Measurements from ENCODE around the gene RB1. TPM values are rescaled to one million over a fixed set of nuclear protein-coding genes. Genes with fewer than 3 reads are reported as not detected.

Gene RB1
- total and polyA plus RNA-seq, 3 donors from 2014 or later, result 21.9 to 43.0 (median 38.8) TPM

- no peak for TF ChIP-seq CTCF (IDR thresholded peaks at IDR 0.05)
- TF ChIP-seq POLR2A (IDR thresholded peaks at IDR 0.05), result no peak
- Histone ChIP-seq H3K36me3 (ENCODE audit: low read depth, missing control alignments) (no peaks in the 10 kb centered on the region), H3K27ac (no peak overlapping the region), H3K27me3 (no peaks in the 10 kb centered on the region), H3K9me3 (no peaks in the 10 kb centered on the region), H3K4me3 (no peak overlapping the region), H3K4me1 (no peaks in the 10 kb centered on the region)
- 77 to 78% methylated on average over 4 of the region's 4 CpGs for WGBS, 2 donors
- DNase-seq, result no peak
- intact Hi-C loops (cut with DNase I; ENCODE audit: low total_unique reads), result no loop called here
These were observed 10.9 kb upstream of the RB1 start for GRCh38 chr13:48292650-48293049.

GRCh38 chr13:48294653-48295052, 8.9 kb upstream of the RB1 start:
- no peak overlapping the region for H3K27ac ChIP-seq
- no peaks in the 10 kb centered on the region for H3K36me3 ChIP-seq (ENCODE audit: low read depth, missing control alignments)
- no peaks in the 10 kb centered on the region for H3K9me3 ChIP-seq
- no peaks in the 10 kb centered on the region for H3K27me3 ChIP-seq
- DNase-seq, result no peak
- no peak overlapping the region for H3K4me3 ChIP-seq
- intact Hi-C loops (cut with DNase I; ENCODE audit: low total_unique reads), result no loop called here
- WGBS, 2 donors, result 82 to 89% methylated on average over 2 of the region's 2 CpGs
- no peak for TF ChIP-seq POLR2A (IDR thresholded peaks at IDR 0.05)
- TF ChIP-seq CTCF (IDR thresholded peaks at IDR 0.05), result no peak
- no peaks in the 10 kb centered on the region for H3K4me1 ChIP-seq

DNA sequence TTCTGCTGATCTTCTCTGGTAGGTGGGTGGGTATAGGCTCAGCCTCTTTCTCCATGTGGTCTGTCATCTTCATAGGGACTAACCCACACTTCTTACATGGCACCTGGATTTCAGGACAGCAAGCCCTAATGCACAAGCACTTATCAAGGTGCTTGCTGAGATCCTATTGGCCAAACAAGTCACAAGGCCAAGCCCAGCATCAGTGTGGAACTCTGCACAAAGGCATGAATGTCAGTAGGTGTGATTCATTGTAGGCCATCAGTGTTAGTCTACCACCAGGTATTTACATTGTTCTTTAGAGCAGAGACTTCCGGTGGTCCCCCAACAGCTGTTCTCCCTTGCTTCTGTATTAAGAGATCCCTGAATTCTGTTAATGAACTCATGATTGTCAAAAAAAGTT, 8.3 kb upstream of the RB1 start:
- no peak overlapping the region for H3K4me3 ChIP-seq
- DNase-seq, result no peak
- no peaks in the 10 kb centered on the region for H3K27me3 ChIP-seq
- no peaks in the 10 kb centered on the region for H3K36me3 ChIP-seq (ENCODE audit: low read depth, missing control alignments)
- no peaks in the 10 kb centered on the region for H3K4me1 ChIP-seq
- intact Hi-C loops (cut with DNase I; ENCODE audit: low total_unique reads), result no loop called here
- no peaks in the 10 kb centered on the region for H3K9me3 ChIP-seq
- H3K27ac ChIP-seq, result no peak overlapping the region
- WGBS, 2 donors, result 90 to 100% methylated on average over 1 of the region's 1 CpG
- TF ChIP-seq CTCF (IDR thresholded peaks at IDR 0.05), result no peak
- no peak for TF ChIP-seq POLR2A (IDR thresholded peaks at IDR 0.05)

GRCh38 chr13:48296528-48296927, 7.0 kb upstream of the RB1 start:
- Histone ChIP-seq H3K9me3 (no peaks in the 10 kb centered on the region), H3K4me3 (no peak overlapping the region), H3K27me3 (no peaks in the 10 kb centered on the region), H3K27ac (no peak overlapping the region), H3K4me1 (no peaks in the 10 kb centered on the region), H3K36me3 (ENCODE audit: low read depth, missing control alignments) (no peaks in the 10 kb centered on the region)
- 82 to 93% methylated on average over 2 of the region's 2 CpGs for WGBS, 2 donors
- no peak for DNase-seq
- intact Hi-C loops (cut with DNase I; ENCODE audit: low total_unique reads), result no loop called here
- TF ChIP-seq CTCF (IDR thresholded peaks at IDR 0.05) (no peak), POLR2A (IDR thresholded peaks at IDR 0.05) (no peak)

- no peak overlapping the region for H3K4me3 ChIP-seq
- 79 to 82% methylated on average over 4 of the region's 4 CpGs for WGBS, 2 donors
- H3K4me1 ChIP-seq, result no peaks in the 10 kb centered on the region
- intact Hi-C loops (cut with DNase I; ENCODE audit: low total_unique reads), result no loop called here
- no peak for TF ChIP-seq POLR2A (IDR thresholded peaks at IDR 0.05)
- TF ChIP-seq CTCF (IDR thresholded peaks at IDR 0.05), result no peak
- no peaks in the 10 kb centered on the region for H3K36me3 ChIP-seq (ENCODE audit: low read depth, missing control alignments)
- no peak overlapping the region for H3K27ac ChIP-seq
- H3K9me3 ChIP-seq, result no peaks in the 10 kb centered on the region
- H3K27me3 ChIP-seq, result no peaks in the 10 kb centered on the region
- DNase-seq, result no peak
These were observed 6.3 kb upstream of the RB1 start for GRCh38 chr13:48297131-48297786.
